HEK293 (cell line): ENCODE measurements around the gene MYO1D.

Experiments used
- CTCF ChIA-PET: fragments of 350-600 bp; formaldehyde crosslinking; extraction: SDS; loops from one replicate; lab custom pipeline; 2021; ENCODE audit warnings: antibody characterized with exemption; lab: Yijun Ruan, JAX
- POLR2A ChIA-PET: fragments of 300-600 bp; formaldehyde crosslinking; extraction: SDS; loops from one replicate; lab custom pipeline; 2020; ENCODE audit warnings: antibody characterized with exemption, inconsistent platforms; lab: Yijun Ruan, JAX
- H3K27ac ChIP-seq: fragments of 200-500 bp; sonication (Bioruptor generic); 2 replicates; pipeline ENCODE4 v1.5.1; 2014; ENCODE audit warnings: low read depth, low read length, control low read depth, inconsistent platforms; ENCODE audit errors: extremely low read depth
- H3K36me3 ChIP-seq, 2 experiments: fragments of 200-500 bp in 1 of 2; sonication (Bioruptor generic) in 1 of 2; 1 replicate in 1 of 2; 2 replicates in 1 of 2; pipeline ENCODE4 v1.5.1; 2014 to 2017; ENCODE audit warnings: inconsistent platforms in 2 of 2, low read length in 2 of 2; ENCODE audit not compliant: control insufficient read depth in 2 of 2, insufficient read depth in 1 of 2
- H3K4me1 ChIP-seq: fragments of 200-500 bp; sonication (Bioruptor generic); 2 replicates; pipeline ENCODE4 v1.5.1; 2014; ENCODE audit warnings: mild to moderate bottlenecking, low read length, inconsistent platforms; ENCODE audit not compliant: control insufficient read depth, insufficient read depth
- H3K4me3 ChIP-seq: 2 replicates; pipeline ENCODE4 v1.5.1; 2011; ENCODE audit warnings: low read depth, mild to moderate bottlenecking, control low read depth, low read length, moderate library complexity
- H3K9me3 ChIP-seq: fragments of 200-500 bp; sonication (Bioruptor generic); 2 replicates; pipeline ENCODE4 v1.5.1; 2014; ENCODE audit warnings: low read depth, low read length, inconsistent platforms; ENCODE audit not compliant: control insufficient read depth, insufficient read depth
- IKZF3 ChIP-seq: fragments of 450-650 bp; IDR thresholded peaks from 2 replicates; pipeline ENCODE4 v1.5.0; 2018; ENCODE audit warnings: missing biosample characterization, mild to moderate bottlenecking, missing genetic modification characterization, moderate library complexity
- KLF10 ChIP-seq: fragments of 450-650 bp; IDR thresholded peaks from 2 replicates; pipeline ENCODE4 v1.5.1; 2018; ENCODE audit warnings: missing biosample characterization, mild to moderate bottlenecking, missing genetic modification characterization
- PBX3 ChIP-seq: sonication (generic); formaldehyde crosslinking; IDR thresholded peaks from 2 replicates; pipeline ENCODE4 v1.8.1; 2022; ENCODE audit warnings: mild to moderate bottlenecking, moderate library complexity, missing genetic modification reagents
- SETDB1 ChIP-seq: IDR thresholded peaks from one replicate; pipeline ENCODE4 v1.6.1; 2017; ENCODE audit warnings: mild to moderate bottlenecking, low read length, moderate library complexity, mixed read lengths; ENCODE audit not compliant: insufficient read length
- WT1 ChIP-seq: fragments of 450-650 bp; formaldehyde crosslinking; IDR thresholded peaks from 2 replicates; pipeline ENCODE4 v1.5.1; 2016; ENCODE audit warnings: missing biosample characterization, missing genetic modification characterization
- ZBTB1 ChIP-seq: fragments of 450-650 bp; formaldehyde crosslinking; IDR thresholded peaks from 2 replicates; pipeline ENCODE4 v1.5.1; 2016; ENCODE audit warnings: missing biosample characterization, missing genetic modification characterization
- ZBTB20 ChIP-seq: fragments of 450-650 bp; formaldehyde crosslinking; IDR thresholded peaks from 2 replicates; pipeline ENCODE4 v1.5.1; 2016; ENCODE audit warnings: missing biosample characterization, missing genetic modification characterization
- ZFP41 ChIP-seq: fragments of 450-650 bp; formaldehyde crosslinking; IDR thresholded peaks from 2 replicates; pipeline ENCODE4 v1.5.1; 2016; ENCODE audit warnings: missing biosample characterization, missing genetic modification characterization, borderline replicate concordance
- ZNF138 ChIP-seq: fragments of 450-650 bp; formaldehyde crosslinking; IDR thresholded peaks from 2 replicates; pipeline ENCODE4 v1.5.1; 2016; ENCODE audit warnings: missing biosample characterization, missing genetic modification characterization, borderline replicate concordance
- ZNF23 ChIP-seq: fragments of 450-650 bp; formaldehyde crosslinking; IDR thresholded peaks from 2 replicates; pipeline ENCODE4 v1.5.1; 2016; ENCODE audit warnings: missing biosample characterization, missing genetic modification characterization, borderline replicate concordance
- ZNF239 ChIP-seq: fragments of 450-650 bp; formaldehyde crosslinking; IDR thresholded peaks from 2 replicates; pipeline ENCODE4 v1.5.1; 2016; ENCODE audit warnings: missing biosample characterization, missing genetic modification characterization
- ZNF514 ChIP-seq: fragments of 450-650 bp; formaldehyde crosslinking; IDR thresholded peaks from 2 replicates; pipeline ENCODE4 v1.5.1; 2016; ENCODE audit warnings: missing biosample characterization, missing genetic modification characterization
- ZNF560 ChIP-seq: fragments of 450-650 bp; formaldehyde crosslinking; IDR thresholded peaks from 2 replicates; pipeline ENCODE4 v1.5.1; 2017; ENCODE audit warnings: missing biosample characterization, missing genetic modification characterization, borderline replicate concordance
- ZNF629 ChIP-seq: fragments of 450-650 bp; formaldehyde crosslinking; IDR thresholded peaks from 2 replicates; pipeline ENCODE4 v1.5.1; 2017; ENCODE audit warnings: missing biosample characterization, missing genetic modification characterization
- ZNF664 ChIP-seq: fragments of 450-650 bp; formaldehyde crosslinking; IDR thresholded peaks from 2 replicates; pipeline ENCODE4 v1.5.1; 2016; ENCODE audit warnings: missing biosample characterization, missing genetic modification characterization
- ZNF785 ChIP-seq: fragments of 450-650 bp; formaldehyde crosslinking; IDR thresholded peaks from 2 replicates; pipeline ENCODE4 v1.5.1; 2016; ENCODE audit warnings: missing biosample characterization, missing genetic modification characterization
- ZNF792 ChIP-seq: fragments of 450-650 bp; formaldehyde crosslinking; IDR thresholded peaks from 2 replicates; pipeline ENCODE4 v1.5.1; 2016; ENCODE audit warnings: missing biosample characterization, missing genetic modification characterization
- ZSCAN16 ChIP-seq: fragments of 450-650 bp; formaldehyde crosslinking; IDR thresholded peaks from 2 replicates; pipeline ENCODE4 v1.5.1; 2016; ENCODE audit warnings: missing biosample characterization, missing genetic modification characterization
- ZXDB ChIP-seq: fragments of 450-650 bp; formaldehyde crosslinking; IDR thresholded peaks from 2 replicates; pipeline ENCODE4 v1.5.1; 2016; ENCODE audit warnings: missing biosample characterization, missing genetic modification characterization
- TF ChIP-seq, protein P1 (sequence below): fragments of 450-650 bp; formaldehyde crosslinking; IDR thresholded peaks from 2 replicates; pipeline ENCODE4 v1.5.1; 2017; ENCODE audit warnings: missing biosample characterization, missing genetic modification characterization
- TF ChIP-seq, protein P2 (sequence below): fragments of 450-650 bp; formaldehyde crosslinking; IDR thresholded peaks from 2 replicates; pipeline ENCODE4 v1.5.1; 2016; ENCODE audit warnings: missing biosample characterization, missing genetic modification characterization

Gene MYO1D

GRCh38 chr17:32742681-32743538 is 134.0 kb downstream of the MYO1D start:
- POLR2A ChIA-PET, result no interaction called here

DNA sequence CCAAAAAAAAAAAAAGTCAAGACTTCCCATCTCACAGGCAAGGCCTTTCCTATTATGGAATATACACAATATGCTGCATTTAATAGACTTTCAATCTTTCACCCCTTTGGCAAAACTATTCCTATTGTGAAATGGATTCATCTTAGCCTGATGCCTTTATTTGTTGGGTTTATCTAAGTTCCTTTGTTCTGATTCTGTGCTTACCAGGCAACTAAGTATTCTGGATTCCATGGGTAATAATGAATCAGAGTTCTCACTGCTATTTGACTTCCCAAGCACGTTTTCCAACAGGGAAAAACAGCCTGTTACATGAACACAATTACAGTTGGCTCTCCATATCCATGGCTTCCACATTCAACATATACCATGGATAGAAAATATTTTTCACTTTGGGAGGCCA is 135.5 kb downstream of the MYO1D start:
- POLR2A ChIA-PET, result no interaction called here
- Histone ChIP-seq H3K27ac (no peak overlapping the region), H3K4me3 (no peak overlapping the region), H3K36me3 (peaks cover 0 to under 1% of the 10 kb centered on the region in 2 experiments; a peak in 2 of 3 replicates)
- TF ChIP-seq ZNF514 (tag by site-specific recombination), result no peak
- TF ChIP-seq, protein P1, sequence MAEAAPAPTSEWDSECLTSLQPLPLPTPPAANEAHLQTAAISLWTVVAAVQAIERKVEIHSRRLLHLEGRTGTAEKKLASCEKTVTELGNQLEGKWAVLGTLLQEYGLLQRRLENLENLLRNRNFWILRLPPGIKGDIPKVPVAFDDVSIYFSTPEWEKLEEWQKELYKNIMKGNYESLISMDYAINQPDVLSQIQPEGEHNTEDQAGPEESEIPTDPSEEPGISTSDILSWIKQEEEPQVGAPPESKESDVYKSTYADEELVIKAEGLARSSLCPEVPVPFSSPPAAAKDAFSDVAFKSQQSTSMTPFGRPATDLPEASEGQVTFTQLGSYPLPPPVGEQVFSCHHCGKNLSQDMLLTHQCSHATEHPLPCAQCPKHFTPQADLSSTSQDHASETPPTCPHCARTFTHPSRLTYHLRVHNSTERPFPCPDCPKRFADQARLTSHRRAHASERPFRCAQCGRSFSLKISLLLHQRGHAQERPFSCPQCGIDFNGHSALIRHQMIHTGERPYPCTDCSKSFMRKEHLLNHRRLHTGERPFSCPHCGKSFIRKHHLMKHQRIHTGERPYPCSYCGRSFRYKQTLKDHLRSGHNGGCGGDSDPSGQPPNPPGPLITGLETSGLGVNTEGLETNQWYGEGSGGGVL (tag by site-specific recombination), result no peak
- TF ChIP-seq ZNF664 (tag by site-specific recombination), result no peak
- TF ChIP-seq ZNF792 (tag by site-specific recombination), result no peak
- no peak for TF ChIP-seq IKZF3 (tag by site-specific recombination)
- TF ChIP-seq ZNF785 (tag by site-specific recombination), result no peak
- TF ChIP-seq ZNF629 (tag by site-specific recombination), result no peak
- TF ChIP-seq ZNF239, result no peak
- no peak for TF ChIP-seq ZBTB20 (tag by site-specific recombination)
- TF ChIP-seq ZNF138 (tag by site-specific recombination), result no peak
- no peak for TF ChIP-seq ZBTB1 (tag by site-specific recombination)
- TF ChIP-seq WT1 (tag by site-specific recombination), result no peak
- no peak for TF ChIP-seq KLF10 (tag by site-specific recombination)
- no peak for TF ChIP-seq ZFP41
- TF ChIP-seq, all 188 proteins: peak for 0
- Histone ChIP-seq H3K4me1 (no peaks in the 10 kb centered on the region), H3K9me3 (no peaks in the 10 kb centered on the region)
- CTCF ChIA-PET, result no interaction called here

More at GRCh38 chr17:32742681-32743538, 134.0 kb downstream of the MYO1D start:
- no peak overlapping the region for H3K27ac ChIP-seq
- no peaks in the 10 kb centered on the region for H3K4me1 ChIP-seq
- H3K9me3 ChIP-seq, result no peaks in the 10 kb centered on the region
- CTCF ChIA-PET, result interaction anchor here (0.9 to 1.0 kb wide), 2 partner anchors 40 to 84 kb away, joined by 3 read pairs; no protein-coding TSS in a partner anchor
- H3K4me3 ChIP-seq, result no peak overlapping the region
- no peak for TF ChIP-seq ZNF560
- TF ChIP-seq, protein P2, sequence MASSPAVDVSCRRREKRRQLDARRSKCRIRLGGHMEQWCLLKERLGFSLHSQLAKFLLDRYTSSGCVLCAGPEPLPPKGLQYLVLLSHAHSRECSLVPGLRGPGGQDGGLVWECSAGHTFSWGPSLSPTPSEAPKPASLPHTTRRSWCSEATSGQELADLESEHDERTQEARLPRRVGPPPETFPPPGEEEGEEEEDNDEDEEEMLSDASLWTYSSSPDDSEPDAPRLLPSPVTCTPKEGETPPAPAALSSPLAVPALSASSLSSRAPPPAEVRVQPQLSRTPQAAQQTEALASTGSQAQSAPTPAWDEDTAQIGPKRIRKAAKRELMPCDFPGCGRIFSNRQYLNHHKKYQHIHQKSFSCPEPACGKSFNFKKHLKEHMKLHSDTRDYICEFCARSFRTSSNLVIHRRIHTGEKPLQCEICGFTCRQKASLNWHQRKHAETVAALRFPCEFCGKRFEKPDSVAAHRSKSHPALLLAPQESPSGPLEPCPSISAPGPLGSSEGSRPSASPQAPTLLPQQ (tag by site-specific recombination), result no peak
- no peak for TF ChIP-seq ZSCAN16 (tag by site-specific recombination)
- TF ChIP-seq ZXDB (tag by site-specific recombination), result no peak
- no peak for TF ChIP-seq ZNF23
- TF ChIP-seq PBX3 (CRISPR knock-in tag), result no peak
- TF ChIP-seq SETDB1, result no peak
- H3K36me3 ChIP-seq, result peaks cover 0 to 4% of the 10 kb centered on the region in 2 experiments
